IPS-11a (cell line): ENCODE results near the gene OR1C1.
"Not testable (repeated sequence)": the region's sequence is repeated elsewhere in the genome, so short reads cannot be mapped to it uniquely, and the experiment has no call there.

Experiments used
- H3K4me3 ChIP-seq: one replicate; pipeline ENCODE4 v1.5.1; 2013; ENCODE audit warnings: low read depth, low read length, control low read depth

The OR1C1 gene, protein sequence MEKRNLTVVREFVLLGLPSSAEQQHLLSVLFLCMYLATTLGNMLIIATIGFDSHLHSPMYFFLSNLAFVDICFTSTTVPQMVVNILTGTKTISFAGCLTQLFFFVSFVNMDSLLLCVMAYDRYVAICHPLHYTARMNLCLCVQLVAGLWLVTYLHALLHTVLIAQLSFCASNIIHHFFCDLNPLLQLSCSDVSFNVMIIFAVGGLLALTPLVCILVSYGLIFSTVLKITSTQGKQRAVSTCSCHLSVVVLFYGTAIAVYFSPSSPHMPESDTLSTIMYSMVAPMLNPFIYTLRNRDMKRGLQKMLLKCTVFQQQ

GRCh38 chr1:247760456-247760855, at the start of gene OR1C1:
TSS of gene OR1C1 (minus strand) at chr1:247760556. CDS start at chr1:247758406, 2,150 bp downstream.
- no peak within 1 kb of the TSS for H3K4me3 ChIP-seq

GRCh38 chr1:247797518-247797917, 37.2 kb upstream of the OR1C1 start:
- no peak overlapping the region for H3K4me3 ChIP-seq

GRCh38 chr1:247769603-247770002, 9.2 kb upstream of the OR1C1 start:
- no peak overlapping the region for H3K4me3 ChIP-seq

DNA sequence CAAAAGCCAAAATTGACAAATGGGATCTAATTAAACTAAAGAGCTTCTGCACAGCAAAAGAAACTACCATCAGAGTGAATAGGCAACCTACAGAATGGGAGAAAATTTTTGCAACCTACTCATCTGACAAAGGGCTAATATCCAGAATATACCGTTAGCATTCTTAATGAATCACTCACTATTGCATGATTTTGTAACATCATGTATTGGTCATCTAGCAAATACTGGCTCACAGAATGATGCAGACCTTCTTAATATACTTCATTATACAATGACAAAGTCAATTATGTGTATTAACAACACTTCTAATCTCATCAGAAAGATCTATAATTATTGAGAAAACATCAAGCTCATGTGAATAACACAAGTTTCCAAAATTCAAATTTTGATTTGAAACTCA, 6.0 kb downstream of the OR1C1 start:
- not testable (repeated sequence) for H3K4me3 ChIP-seq

- H3K4me3 ChIP-seq: no peak overlapping the region
Measured at GRCh38 chr1:247749870-247750269, 10.5 kb downstream of the OR1C1 start.

GRCh38 chr1:247748041-247748440, 12.3 kb downstream of the OR1C1 start, which contains the start of gene OR14A2:
TSS of gene OR14A2 (minus strand) at chr1:247748141.
- H3K4me3 ChIP-seq: no peak within 1 kb of the TSS

- no peak overlapping the region for H3K4me3 ChIP-seq
Measured at GRCh38 chr1:247747616-247748015, 12.7 kb downstream of the OR1C1 start.

GRCh38 chr1:247746391-247746935, 13.9 kb downstream of the OR1C1 start:
- no peak overlapping the region for H3K4me3 ChIP-seq

- H3K4me3 ChIP-seq: not testable (repeated sequence)
Measured at GRCh38 chr1:247742215-247742760, 18.1 kb downstream of the OR1C1 start.

DNA sequence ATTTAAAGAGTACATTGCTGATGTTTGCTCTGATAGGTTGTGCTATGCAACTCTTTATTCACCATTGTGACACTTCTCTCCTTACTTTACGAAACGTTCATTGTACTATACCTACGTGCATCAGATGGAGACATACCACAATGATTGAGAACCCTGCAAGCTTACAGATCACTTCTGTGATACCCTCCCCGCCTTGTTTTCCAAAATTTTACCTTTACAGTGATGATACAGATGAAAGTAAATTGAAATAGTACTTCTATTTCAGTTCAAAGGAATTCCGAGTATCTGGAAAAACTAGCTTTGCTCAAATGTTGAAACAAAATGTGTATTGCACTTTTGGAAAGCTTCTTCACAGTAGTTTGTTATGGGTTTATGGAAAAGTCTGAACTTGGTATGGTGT, 18.6 kb downstream of the OR1C1 start:
- H3K4me3 ChIP-seq: no peak overlapping the region

DNA sequence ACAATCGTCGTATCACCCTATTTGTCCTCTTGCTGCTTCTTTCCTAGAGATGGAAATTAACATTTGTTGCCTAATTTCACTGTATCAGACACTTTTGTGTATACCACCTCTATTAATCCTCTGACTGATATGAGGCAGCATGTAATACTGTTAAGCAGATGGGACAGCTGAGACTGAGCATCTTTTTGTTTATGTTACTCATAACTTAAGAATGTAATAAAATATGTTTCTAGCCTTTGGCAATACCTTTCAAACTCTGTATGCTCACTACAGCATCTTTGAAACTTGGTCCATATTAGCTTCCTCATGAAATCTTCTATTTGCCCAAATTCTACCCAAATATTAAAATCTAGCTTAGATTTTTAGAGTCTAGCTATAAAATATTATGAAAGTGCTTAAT, 19.6 kb downstream of the OR1C1 start:
- no peak overlapping the region for H3K4me3 ChIP-seq

- no peak within 1 kb of the TSS for H3K4me3 ChIP-seq
Measured at GRCh38 chr1:247738315-247738714, 22.0 kb downstream of the OR1C1 start, which contains the start of gene OR14K1. TSS of gene OR14K1 (plus strand) at chr1:247738615. CDS start at chr1:247738615, 0 bp downstream.

DNA sequence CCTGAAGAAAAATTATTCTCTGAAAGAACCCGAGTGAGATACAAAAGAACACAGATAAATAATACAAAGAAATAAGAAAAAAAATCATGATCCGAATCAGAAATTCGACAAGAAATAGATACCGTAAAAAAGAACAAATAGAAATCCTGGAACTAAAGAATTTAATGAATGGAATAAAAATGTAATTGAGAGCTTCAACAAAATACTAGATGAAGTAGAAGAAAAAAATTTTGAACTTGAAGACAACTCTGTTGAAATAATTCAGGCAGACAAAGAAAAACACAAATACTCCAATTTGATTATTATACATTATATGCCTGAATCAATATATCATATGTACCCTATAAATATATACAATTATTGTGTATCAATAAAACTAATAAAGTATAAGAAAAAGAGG, 39.1 kb downstream of the OR1C1 start:
- no peak overlapping the region for H3K4me3 ChIP-seq

DNA sequence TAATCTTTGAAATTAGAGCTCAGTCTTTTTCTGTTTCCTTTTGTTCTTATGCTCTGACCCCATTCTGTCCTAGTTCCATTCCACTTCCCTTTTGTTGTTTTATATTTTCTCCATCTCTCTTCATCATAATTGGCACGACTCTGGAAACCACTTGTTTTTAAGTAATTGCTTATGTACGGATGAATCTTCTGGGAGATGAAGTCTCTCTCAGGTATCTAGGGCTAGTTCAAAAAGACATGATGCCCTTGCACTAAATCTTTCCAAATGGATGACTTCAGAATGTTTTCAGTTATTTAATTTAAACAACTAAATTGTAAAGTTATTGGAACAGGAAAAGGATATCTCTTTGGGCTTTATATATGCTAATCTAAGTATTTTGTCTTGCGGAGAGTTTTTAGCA, 43.8 kb downstream of the OR1C1 start, which contains the start of gene OR6F1:
Gene OR6F1, minus strand, starts transcription at position 101 of the 400 bp plus-strand sequence. CDS start 3,891 bp downstream, outside the sequence.
- H3K4me3 ChIP-seq: no peak within 1 kb of the TSS

DNA sequence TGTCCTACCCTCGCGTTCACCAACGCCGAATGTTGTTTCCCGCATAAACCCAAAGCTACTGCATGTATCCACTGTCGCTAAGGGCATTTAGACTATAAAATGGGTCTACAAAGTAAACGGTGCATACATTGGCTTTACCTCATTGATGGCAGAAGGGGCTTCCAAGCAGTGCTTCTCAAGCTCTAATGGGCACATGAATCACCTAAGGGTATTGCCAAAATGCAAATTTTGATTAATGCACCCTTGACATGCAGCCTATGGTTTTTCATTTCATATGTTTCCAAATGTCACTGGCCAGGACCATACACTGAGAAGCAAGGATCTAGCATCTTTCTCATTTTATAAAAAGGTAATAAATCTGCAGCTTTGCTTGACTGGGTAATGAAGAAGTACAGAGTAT, 46.6 kb downstream of the OR1C1 start:
- H3K4me3 ChIP-seq: no peak overlapping the region

GRCh38 chr1:247710681-247711080, 49.7 kb downstream of the OR1C1 start:
- H3K4me3 ChIP-seq: not testable (repeated sequence)
